Measurements from ENCODE around the gene CFAP69. TPM values are rescaled to one million over a fixed set of nuclear protein-coding genes. Genes with fewer than 3 reads are reported as not detected.

Gene CFAP69
- total RNA-seq, 1 experiment from 2014 or later, result 3.4 TPM

- DNase-seq (ENCODE audit: low spot score) (no peak), ATAC-seq (peak; percentile 59; the same call in 1 of the 2 replicates)
- Mint-ChIP-seq H3K27ac (no peak overlapping the region), H3K9me3 (no peaks in the 10 kb centered on the region), H3K4me3 (no peak overlapping the region), H3K36me3 (no peaks in the 10 kb centered on the region), H3K4me1 (no peaks in the 10 kb centered on the region), H3K27me3 (ENCODE audit: low read depth) (peaks cover 3% of the 10 kb centered on the region)
- TF ChIP-seq RELA (CRISPR knock-in tag; IDR thresholded peaks at IDR 0.05; ENCODE audit: borderline replicate concordance) (no peak), MYBL2 (CRISPR knock-in tag; IDR thresholded peaks at IDR 0.05) (no peak), SOX15 (CRISPR knock-in tag; IDR thresholded peaks at IDR 0.05) (no peak), ATF2 (CRISPR knock-in tag; IDR thresholded peaks at IDR 0.05; ENCODE audit: borderline replicate concordance, low read depth) (no peak), MAX (CRISPR knock-in tag; IDR thresholded peaks at IDR 0.05) (no peak)
- TF ChIP-seq, protein P1, sequence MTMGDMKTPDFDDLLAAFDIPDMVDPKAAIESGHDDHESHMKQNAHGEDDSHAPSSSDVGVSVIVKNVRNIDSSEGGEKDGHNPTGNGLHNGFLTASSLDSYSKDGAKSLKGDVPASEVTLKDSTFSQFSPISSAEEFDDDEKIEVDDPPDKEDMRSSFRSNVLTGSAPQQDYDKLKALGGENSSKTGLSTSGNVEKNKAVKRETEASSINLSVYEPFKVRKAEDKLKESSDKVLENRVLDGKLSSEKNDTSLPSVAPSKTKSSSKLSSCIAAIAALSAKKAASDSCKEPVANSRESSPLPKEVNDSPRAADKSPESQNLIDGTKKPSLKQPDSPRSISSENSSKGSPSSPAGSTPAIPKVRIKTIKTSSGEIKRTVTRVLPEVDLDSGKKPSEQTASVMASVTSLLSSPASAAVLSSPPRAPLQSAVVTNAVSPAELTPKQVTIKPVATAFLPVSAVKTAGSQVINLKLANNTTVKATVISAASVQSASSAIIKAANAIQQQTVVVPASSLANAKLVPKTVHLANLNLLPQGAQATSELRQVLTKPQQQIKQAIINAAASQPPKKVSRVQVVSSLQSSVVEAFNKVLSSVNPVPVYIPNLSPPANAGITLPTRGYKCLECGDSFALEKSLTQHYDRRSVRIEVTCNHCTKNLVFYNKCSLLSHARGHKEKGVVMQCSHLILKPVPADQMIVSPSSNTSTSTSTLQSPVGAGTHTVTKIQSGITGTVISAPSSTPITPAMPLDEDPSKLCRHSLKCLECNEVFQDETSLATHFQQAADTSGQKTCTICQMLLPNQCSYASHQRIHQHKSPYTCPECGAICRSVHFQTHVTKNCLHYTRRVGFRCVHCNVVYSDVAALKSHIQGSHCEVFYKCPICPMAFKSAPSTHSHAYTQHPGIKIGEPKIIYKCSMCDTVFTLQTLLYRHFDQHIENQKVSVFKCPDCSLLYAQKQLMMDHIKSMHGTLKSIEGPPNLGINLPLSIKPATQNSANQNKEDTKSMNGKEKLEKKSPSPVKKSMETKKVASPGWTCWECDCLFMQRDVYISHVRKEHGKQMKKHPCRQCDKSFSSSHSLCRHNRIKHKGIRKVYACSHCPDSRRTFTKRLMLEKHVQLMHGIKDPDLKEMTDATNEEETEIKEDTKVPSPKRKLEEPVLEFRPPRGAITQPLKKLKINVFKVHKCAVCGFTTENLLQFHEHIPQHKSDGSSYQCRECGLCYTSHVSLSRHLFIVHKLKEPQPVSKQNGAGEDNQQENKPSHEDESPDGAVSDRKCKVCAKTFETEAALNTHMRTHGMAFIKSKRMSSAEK (CRISPR knock-in tag; IDR thresholded peaks at IDR 0.05; ENCODE audit: borderline replicate concordance), result no peak
- ChIA-PET POLR2A (no interaction called here), CTCF (interaction anchor here (0.7 to 3.1 kb wide), 15 partner anchors 9 to 159 kb away, joined by 3 to 39 read pairs (median 4); partner anchors contain the start of genes GTPBP10, STEAP1 and STEAP2)
Measured at GRCh38 chr7:90312745-90313144, 67.8 kb downstream of the CFAP69 start.

GRCh38 chr7:90313907-90314306 lies 68.9 kb downstream of the CFAP69 start:
- ATAC-seq (no peak), DNase-seq (ENCODE audit: low spot score) (no peak)
- Mint-ChIP-seq H3K27ac (no peak overlapping the region), H3K4me3 (no peak overlapping the region), H3K9me3 (no peaks in the 10 kb centered on the region), H3K4me1 (no peaks in the 10 kb centered on the region), H3K36me3 (no peaks in the 10 kb centered on the region), H3K27me3 (ENCODE audit: low read depth) (peaks cover 10% of the 10 kb centered on the region)
- TF ChIP-seq ATF1 (CRISPR knock-in tag; IDR thresholded peaks at IDR 0.05), result no peak
- TF ChIP-seq MXD4 (CRISPR knock-in tag; IDR thresholded peaks at IDR 0.05; ENCODE audit: borderline replicate concordance), result no peak
- no peak for TF ChIP-seq ZNF671 (CRISPR knock-in tag; IDR thresholded peaks at IDR 0.05)
- TF ChIP-seq ZMAT4 (CRISPR knock-in tag; IDR thresholded peaks at IDR 0.05), result no peak
- TF ChIP-seq FOXP4 (CRISPR knock-in tag; IDR thresholded peaks at IDR 0.05), result no peak
- POLR2A ChIA-PET, result no interaction called here
- CTCF ChIA-PET, result interaction anchor here (3.1 kb wide), 1 partner anchor 114 kb away, joined by 39 read pairs; no protein-coding TSS in a partner anchor

GRCh38 chr7:90320014-90320413 lies 75.0 kb downstream of the CFAP69 start:
- ATAC-seq (no peak), DNase-seq (ENCODE audit: low spot score) (no peak)
- Mint-ChIP-seq H3K27ac (no peak overlapping the region), H3K4me3 (peak overlapping the region; percentile 69), H3K27me3 (ENCODE audit: low read depth) (peaks cover 61% of the 10 kb centered on the region), H3K9me3 (no peaks in the 10 kb centered on the region), H3K4me1 (0 out of 2 replicates have a peak, but pooled peaks cover 12% of the 10 kb centered on the region), H3K36me3 (no peaks in the 10 kb centered on the region)
- POLR2A ChIA-PET, result no interaction called here
- CTCF ChIA-PET, result interaction anchor here (1.0 to 2.3 kb wide), 2 partner anchors 26 to 108 kb away, joined by 4 to 5 read pairs; partner anchors contain the start of gene GTPBP10
- TF ChIP-seq, protein P2, sequence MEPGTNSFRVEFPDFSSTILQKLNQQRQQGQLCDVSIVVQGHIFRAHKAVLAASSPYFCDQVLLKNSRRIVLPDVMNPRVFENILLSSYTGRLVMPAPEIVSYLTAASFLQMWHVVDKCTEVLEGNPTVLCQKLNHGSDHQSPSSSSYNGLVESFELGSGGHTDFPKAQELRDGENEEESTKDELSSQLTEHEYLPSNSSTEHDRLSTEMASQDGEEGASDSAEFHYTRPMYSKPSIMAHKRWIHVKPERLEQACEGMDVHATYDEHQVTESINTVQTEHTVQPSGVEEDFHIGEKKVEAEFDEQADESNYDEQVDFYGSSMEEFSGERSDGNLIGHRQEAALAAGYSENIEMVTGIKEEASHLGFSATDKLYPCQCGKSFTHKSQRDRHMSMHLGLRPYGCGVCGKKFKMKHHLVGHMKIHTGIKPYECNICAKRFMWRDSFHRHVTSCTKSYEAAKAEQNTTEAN (CRISPR knock-in tag; IDR thresholded peaks at IDR 0.05), result no peak
- TF ChIP-seq PRRX2 (CRISPR knock-in tag; IDR thresholded peaks at IDR 0.05) (no peak), NFYB (CRISPR knock-in tag; conservative IDR thresholded peaks at IDR 0.05; ENCODE audit: low read depth) (no peak), ZNF423 (CRISPR knock-in tag; IDR thresholded peaks at IDR 0.05) (no peak), TCF7 (CRISPR knock-in tag; IDR thresholded peaks at IDR 0.05; ENCODE audit: low read depth) (no peak)
- TF ChIP-seq, protein P3, sequence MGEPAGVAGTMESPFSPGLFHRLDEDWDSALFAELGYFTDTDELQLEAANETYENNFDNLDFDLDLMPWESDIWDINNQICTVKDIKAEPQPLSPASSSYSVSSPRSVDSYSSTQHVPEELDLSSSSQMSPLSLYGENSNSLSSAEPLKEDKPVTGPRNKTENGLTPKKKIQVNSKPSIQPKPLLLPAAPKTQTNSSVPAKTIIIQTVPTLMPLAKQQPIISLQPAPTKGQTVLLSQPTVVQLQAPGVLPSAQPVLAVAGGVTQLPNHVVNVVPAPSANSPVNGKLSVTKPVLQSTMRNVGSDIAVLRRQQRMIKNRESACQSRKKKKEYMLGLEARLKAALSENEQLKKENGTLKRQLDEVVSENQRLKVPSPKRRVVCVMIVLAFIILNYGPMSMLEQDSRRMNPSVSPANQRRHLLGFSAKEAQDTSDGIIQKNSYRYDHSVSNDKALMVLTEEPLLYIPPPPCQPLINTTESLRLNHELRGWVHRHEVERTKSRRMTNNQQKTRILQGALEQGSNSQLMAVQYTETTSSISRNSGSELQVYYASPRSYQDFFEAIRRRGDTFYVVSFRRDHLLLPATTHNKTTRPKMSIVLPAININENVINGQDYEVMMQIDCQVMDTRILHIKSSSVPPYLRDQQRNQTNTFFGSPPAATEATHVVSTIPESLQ (CRISPR knock-in tag; IDR thresholded peaks at IDR 0.05), result no peak

Data from WTC11 (cell line).